ENCODE data around the gene RIN1.
"Not testable (repeated sequence)": the region's sequence is repeated elsewhere in the genome, so short reads cannot be mapped to it uniquely, and the experiment has no call there.

RIN1 gene

DNA sequence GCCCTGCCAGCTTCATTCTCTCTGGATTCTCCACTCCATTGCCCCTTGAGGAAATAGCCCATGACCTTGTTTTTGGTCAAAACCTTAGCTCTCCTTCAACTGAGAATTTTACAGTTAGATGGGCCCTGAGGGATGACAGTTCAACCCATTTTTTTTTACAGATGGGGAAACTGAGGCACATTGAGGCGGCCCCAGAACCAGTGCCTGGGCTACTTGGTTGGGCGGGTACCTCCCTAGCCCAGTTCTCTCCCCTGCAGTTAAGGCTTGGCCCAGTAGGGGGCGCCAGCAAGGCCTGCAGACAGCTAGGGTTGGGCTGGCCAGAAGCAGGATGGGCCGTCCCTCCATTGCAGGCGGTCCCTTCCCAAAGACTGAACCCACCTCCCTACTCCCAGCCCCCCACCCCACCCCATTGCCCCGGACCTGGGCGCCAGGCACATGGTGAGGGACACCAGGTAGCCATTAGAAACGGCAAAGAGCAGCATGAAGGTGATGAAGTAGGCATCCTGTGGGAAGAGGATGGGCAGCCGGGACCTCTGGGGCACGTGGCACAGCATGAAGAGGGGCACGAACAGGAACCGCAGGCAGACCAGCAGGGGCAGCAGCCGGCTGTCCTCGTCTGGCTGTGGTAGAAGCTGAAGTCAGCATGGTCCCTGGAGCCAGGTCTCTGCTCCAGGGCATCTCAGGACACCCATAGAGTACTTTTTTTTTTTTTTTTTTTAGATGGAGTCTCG, 27.7 kb upstream of the RIN1 start:
- DNase-seq (ENCODE audit: low read depth): no peak
- TF ChIP-seq, protein P1, sequence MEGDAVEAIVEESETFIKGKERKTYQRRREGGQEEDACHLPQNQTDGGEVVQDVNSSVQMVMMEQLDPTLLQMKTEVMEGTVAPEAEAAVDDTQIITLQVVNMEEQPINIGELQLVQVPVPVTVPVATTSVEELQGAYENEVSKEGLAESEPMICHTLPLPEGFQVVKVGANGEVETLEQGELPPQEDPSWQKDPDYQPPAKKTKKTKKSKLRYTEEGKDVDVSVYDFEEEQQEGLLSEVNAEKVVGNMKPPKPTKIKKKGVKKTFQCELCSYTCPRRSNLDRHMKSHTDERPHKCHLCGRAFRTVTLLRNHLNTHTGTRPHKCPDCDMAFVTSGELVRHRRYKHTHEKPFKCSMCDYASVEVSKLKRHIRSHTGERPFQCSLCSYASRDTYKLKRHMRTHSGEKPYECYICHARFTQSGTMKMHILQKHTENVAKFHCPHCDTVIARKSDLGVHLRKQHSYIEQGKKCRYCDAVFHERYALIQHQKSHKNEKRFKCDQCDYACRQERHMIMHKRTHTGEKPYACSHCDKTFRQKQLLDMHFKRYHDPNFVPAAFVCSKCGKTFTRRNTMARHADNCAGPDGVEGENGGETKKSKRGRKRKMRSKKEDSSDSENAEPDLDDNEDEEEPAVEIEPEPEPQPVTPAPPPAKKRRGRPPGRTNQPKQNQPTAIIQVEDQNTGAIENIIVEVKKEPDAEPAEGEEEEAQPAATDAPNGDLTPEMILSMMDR (IDR thresholded peaks at IDR 0.05; ENCODE audit: control insufficient read depth, extremely low read depth, insufficient read depth): peak; percentile 78
- H3K4me3 ChIP-seq (ENCODE audit: low read depth, low read length): no peak overlapping the region

DNA sequence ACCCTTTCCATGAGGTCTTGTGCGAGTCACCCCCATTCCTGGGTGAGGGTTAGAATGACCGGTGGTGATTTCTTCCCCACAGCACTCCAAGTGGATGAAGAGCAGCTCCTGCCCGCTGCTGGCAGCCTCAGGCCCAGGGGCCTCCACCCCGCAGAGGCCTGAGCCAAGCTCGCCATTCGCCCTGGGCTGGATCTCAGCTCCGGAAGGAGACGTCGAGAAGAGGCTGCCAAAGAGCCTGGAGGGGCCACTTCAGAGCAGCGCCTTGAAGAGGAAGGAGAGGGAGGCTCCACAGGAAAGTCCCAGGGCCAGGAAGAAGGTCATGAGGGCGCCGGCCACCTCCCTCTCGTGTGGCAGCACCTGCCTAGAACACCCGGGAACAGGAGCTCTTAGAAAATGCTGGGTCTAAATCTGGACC, 27.0 kb upstream of the RIN1 start:
- TF ChIP-seq, protein P1 (IDR thresholded peaks at IDR 0.05; ENCODE audit: control insufficient read depth, extremely low read depth, insufficient read depth): no peak
- no peak overlapping the region for H3K4me3 ChIP-seq (ENCODE audit: low read depth, low read length)
- no peak for DNase-seq (ENCODE audit: low read depth)

DNA sequence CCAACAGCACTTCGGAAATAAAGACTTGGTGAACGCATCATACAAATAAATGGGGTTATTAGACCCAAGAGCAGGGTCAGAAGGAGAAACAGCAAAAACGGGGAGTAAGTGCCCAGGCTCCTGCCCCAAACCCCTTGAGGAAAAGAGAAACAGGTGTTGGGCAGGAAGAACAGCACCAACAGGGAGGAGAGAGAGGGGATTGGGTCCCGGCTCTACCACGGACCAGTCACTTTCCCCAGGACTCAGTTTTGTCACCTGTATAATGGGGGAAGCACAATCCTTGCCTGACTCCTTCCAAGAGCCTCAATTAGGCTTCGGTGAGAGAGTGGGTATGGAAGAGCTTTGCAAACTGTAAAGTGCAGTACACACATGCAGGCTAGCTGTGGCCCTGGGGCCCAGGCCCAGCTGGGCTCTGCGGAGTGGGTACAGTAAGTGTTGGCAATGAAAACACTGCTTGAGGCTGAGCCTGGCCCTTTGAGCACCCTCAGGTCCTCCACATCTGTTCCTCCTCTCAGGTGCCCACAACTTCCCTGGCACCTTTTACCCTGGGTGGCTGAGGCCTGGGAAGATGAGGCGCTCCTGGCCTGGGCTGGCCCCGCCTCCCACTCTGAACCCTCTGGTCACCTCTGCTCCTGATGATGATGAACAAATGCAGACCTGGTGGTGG, 26.4 kb upstream of the RIN1 start:
- no peak overlapping the region for H3K4me3 ChIP-seq (ENCODE audit: low read depth, low read length)
- DNase-seq (ENCODE audit: low read depth): no peak
- TF ChIP-seq, protein P1 (IDR thresholded peaks at IDR 0.05; ENCODE audit: control insufficient read depth, extremely low read depth, insufficient read depth): no peak

DNA sequence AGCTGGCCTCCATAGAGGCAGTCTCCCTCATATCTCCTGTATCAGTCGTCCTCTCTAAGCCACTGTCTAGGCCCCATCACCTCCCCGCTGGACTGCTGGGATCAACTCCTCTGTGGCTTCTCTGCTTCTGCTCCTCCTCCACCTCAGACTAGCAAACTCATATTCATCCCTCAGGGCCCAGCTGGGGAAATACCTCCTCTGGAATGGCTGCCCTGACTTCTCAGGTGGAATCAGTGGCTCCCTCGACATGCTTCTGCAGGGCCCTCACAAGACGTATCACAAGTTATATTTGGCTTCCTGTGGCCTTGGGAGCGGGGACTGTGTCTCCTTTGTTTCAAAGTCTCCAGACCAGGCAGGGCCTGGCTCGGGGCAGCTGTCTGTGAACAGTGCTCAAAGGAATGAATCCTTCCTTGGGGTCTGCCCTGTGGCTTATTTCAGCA, 25.3 kb upstream of the RIN1 start:
- H3K4me3 ChIP-seq (ENCODE audit: low read depth, low read length): no peak overlapping the region
- TF ChIP-seq, protein P1 (IDR thresholded peaks at IDR 0.05; ENCODE audit: control insufficient read depth, extremely low read depth, insufficient read depth): no peak
- DNase-seq (ENCODE audit: low read depth): no peak

DNA sequence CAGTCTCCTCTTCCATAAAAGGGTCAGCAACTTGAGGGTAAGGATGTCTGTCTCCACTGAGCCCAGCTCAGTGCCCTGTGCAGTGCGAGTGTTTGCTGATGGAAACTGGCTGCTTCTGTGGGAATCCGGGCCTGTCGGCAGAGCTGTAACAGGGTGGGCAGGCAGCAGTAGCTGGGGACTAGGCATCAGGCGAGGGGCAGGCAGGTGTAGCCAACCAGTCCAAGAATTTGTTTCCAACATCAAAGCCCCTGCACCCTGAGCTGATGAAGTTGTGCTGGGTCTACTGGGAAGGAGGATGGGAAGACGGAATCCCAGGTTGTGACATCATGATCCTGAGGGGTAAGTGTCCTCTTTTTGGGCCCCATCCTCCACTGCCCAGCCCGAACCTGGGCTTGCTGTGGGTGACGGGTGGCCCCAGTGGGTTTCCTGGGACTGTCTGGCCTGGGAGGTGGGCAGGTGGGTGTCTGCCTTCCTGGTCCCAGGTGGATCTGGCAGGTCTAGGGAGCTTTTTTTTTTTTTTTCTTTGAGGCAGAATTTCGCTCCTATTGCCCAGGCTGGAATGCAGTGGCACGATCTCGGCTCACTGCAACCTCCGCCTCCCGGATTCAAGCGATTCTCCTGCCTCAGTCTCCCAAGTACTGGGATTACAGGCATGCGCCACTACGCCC, 24.3 kb upstream of the RIN1 start:
- TF ChIP-seq, protein P1 (IDR thresholded peaks at IDR 0.05; ENCODE audit: control insufficient read depth, extremely low read depth, insufficient read depth): no peak
- DNase-seq (ENCODE audit: low read depth): no peak
- no peak overlapping the region for H3K4me3 ChIP-seq (ENCODE audit: low read depth, low read length)

DNA sequence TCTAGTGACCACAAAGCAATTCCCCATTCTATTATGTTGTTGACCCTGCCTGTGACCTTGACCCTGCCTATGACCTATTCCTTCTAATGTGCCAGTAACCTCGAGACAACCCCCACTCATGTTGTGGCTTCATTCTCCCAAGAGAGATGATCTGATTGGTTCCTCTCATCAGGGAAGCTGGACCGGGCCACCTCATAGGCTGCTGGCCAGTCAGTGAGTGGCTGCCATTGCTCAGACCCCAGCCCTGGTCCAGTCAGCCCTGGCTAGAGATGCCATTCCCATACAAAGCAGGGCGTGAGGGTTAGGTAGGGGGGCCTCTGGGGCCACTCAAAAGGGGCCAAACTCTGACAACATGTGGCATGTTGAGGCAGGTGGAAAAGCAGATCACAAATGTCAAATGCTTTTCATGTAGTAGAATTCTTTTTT, 23.4 kb upstream of the RIN1 start:
- no peak for DNase-seq (ENCODE audit: low read depth)

DNA sequence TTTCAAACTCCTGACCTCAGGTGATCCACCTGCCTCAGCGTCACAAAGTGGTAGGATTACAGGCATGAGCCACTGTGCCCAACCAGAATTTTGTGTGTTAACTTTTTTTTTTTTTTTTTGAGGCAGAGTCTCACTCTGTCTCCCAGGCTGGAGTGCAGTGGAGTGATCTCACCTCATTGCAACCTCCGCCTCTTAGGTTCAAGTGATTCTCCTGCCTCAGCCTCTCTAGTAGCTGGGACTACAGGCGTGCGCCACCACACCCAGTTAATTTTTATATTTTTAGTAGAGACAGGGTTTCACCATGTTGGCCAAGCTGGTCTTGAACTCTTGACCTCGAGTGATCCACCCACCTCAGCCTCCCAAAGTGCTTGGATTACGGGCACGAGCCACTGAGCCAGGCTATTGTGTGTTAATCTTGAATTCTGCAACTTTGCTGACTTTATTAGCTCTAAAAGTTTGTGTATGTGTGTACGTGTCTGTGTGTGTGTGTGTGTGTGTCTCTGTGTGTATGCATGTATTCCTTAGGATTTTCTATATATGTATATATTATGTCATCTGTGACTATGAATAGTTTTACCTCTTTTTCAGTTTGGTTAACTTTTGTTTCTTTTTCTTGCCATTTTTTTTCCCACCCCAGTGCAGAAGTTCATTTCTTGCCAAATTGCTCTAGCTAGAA, 14.5 kb upstream of the RIN1 start:
- DNase-seq (ENCODE audit: low read depth); H3K4me3 ChIP-seq (ENCODE audit: low read depth, low read length): not testable (repeated sequence)

More for the DNA sequence above, 23.4 kb upstream of the RIN1 start:
- TF ChIP-seq, protein P1 (IDR thresholded peaks at IDR 0.05; ENCODE audit: control insufficient read depth, extremely low read depth, insufficient read depth): no peak
- no peak overlapping the region for H3K4me3 ChIP-seq (ENCODE audit: low read depth, low read length)

All from LNCaP clone FGC (cell line).